GM19438 (cell line): ENCODE data around the gene DBH.

Source experiments
- ATAC-seq: cut with Tn5 transposase; IDR thresholded peaks from one replicate; pipeline ENCODE4 v1.9.1; 2021; ENCODE audit warnings: low read depth; ENCODE audit not compliant: unreplicated experiment

The DBH gene

DNA sequence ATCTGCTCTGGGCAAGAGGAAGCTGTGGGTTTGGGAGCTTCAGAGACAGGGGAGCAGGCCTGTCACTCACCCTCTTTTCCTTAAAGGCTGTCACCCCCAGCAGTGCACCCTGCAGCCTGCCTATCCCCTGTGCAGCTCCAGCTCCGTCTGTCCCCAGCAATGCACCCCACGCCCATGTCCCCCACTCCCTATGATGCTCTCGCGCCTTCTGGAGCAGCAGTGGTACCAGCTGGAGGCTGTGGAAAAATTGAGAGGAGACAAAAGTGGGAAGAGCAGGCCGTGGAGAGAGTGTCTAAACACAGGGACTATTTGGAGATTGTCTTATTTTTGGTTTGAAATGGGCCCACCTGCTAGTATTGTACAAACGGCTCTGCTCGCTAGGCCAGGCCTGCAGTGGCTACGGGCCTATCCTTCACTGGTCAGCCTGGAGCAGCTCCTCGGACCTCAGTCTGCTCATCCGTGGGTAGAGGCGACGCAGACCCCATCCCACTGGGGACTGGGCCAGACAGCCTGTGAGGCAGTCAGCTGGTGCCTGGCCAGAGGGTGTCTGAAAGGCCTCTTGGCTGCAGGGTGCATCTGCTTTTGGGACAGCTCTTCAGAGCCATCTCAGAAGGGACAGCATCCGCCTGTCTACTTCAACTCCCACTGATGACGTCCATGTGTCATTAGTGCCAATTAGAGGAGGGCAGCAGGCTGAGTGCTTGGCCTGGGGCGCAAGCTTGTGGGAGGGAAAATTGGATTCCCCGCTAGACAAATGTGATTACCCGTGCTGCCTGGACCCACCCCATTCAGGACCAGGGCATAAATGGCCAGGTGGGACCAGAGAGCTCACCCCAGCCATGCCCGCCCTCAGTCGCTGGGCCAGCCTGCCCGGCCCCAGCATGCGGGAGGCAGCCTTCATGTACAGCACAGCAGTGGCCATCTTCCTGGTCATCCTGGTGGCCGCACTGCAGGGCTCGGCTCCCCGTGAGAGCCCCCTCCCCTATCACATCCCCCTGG is at the start of gene DBH:
TSS of gene DBH (plus strand) at position 831 of the 999 bp plus-strand sequence. CDS start at position 840, 9 bp downstream.
- no peak for ATAC-seq

DNA sequence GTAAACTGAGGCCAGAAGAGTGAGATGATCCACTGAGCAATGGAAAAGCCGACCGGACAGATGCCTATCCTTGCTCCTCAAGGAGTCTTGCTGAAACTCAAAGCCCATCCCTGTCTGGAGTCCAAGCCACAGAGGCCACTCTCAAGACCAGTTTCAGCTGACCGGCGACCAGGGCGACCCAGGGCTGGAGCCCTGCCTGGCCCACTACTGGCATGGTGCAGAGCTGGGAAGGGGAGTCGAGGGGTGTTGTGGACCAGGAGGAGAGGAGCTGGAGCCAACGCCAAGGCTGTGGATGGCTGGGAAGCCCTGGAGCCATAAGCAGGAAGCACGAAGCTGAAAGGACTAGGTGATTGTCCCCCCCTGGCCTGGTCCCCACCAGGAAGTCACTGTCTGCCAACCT is 49.1 kb upstream of the DBH start:
- ATAC-seq = no peak

DNA sequence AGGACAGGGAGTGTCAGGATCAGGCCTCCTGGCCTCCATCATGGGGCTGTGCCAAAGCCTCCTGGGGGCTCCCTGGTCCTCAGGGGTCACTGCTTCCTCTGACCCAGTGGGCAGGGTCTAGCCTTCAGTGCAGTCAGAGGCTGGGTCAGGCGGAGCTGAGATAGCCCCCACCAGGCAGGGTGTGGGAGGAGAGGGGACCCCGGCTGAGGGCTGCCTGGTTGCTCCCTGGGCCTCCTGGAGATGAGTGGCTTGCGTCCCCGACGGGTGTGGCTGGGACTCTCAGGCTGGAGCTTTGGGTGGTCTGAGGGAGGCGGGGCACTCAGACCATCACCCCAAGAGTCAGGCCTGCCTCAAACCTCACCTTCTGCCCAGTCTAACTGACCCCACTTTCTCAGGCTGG is 48.7 kb upstream of the DBH start:
- no peak for ATAC-seq

DNA sequence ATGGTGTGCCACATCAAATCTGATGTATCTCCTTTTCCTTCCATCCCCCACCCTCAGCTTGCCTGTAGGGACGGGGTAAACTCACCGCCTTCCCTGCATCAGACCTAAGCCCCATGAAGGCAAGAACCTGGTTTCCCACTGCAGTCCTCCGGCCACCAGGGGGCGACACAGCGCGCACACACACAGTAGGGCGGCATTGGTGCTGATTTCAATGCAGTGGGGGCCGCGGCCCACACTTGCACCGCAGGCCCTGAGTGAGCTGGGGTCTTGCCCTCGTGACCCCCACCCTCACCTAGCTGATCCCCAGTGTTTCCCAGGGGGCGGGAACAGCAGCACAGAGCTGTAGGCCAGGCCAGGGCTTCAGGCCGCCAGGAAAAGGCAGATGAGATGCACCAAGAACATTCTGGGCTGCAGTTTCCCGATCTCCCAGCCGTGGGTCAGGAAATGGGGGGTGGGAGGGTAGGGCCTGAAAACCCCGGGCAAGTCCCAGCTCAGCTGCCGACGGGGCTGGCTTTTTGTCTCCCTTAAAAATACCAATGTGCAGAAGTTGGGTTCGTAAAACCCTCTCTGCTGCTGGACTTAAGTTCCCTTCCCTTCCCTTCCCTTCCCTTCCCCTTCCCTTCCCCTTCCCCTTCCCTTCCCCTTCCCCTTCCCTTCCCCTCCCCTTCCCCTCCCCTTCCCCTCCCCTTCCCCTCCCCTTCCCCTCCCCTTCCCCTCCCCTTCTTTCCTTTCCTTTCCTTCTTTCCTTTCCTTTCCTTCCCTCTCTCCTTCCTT is 46.5 kb upstream of the DBH start:
- no peak for ATAC-seq

DNA sequence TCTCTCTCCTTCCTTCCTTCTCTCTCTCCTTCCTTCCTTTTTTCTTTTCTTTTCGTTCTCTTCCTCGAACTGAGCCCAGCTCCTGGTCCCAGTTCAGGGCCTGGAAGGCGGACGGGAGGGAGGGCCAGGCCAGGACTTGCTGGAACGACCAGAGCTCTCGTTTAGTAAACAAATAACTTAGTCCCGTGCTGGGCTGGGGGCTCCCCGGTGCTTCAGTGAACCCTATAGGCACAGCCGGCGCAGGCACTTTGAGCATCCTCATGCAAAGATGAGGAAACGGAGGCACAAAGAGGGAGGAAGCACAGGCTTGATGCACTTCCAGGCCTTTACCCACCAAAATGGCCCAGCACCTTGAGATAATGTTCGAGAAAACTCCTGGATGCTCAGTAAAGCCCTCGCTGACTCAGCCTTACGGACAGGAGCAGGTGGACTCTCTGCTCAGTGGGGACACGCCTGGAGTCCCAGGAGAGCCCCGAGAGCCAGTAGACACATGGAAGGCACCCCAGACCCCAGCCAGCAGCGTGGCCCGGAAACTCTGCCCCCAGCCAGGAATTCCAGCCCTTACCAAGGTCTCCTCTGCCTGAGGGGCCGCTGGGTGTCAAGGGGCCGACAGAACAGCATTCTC is 45.8 kb upstream of the DBH start:
- no peak for ATAC-seq

DNA sequence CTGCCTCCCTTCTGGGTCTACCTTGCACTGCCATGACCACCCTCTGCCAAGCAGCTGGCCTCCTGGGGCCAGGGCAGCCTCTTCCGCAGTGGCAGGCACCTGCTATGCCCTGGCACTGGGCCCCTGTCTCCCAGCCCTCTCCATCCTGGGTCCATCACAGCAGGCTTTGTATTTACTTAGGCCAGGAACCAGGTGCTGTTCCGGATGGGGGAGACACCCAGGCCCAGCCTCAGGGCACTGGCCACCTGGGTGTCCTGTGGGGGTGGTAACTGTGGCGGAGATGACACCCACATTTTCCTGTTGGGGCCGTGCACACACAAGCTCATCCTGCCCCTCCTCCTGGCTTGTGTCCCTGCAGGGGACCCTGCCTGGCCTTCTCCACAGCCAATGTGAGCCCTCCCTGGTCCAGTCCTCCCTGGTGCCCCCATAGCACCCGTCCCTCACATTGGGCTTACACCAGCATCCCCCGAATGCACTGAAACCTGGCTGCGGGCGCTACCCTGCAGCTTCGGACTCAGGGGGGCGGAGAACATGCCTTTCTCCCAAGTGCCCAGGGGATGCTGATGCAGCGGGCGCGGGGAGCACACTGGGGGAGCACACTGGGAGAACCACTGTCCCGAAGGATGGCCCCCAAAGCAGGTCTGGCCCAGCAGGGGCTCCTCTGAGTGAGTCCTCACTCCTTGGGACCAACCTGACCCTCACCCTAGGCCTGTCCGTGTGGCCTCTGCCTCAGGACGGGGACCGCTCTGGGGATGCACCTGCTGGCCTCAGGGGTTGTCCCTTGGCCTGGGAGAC is 44.9 kb upstream of the DBH start:
- no peak for ATAC-seq

DNA sequence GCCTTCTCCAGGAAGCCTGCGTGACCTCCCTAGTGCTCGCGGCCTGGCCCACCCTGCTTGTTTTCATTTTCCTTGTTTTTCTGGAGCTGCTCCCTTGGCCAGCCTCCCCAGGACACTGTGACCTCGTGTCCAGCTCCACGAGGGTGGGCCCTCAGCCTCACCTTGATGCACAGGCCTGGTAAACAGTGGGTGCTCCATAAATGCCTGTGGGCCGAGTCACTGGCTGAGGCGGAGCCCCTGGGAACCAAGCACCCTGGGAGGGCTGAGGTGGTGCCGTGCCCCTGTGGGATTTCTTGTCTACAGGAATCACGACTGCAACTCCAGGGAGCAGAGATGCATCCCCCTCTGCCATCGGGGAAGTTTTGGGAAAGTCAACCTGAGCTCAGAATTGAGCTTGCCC is 44.2 kb upstream of the DBH start:
- ATAC-seq = no peak

DNA sequence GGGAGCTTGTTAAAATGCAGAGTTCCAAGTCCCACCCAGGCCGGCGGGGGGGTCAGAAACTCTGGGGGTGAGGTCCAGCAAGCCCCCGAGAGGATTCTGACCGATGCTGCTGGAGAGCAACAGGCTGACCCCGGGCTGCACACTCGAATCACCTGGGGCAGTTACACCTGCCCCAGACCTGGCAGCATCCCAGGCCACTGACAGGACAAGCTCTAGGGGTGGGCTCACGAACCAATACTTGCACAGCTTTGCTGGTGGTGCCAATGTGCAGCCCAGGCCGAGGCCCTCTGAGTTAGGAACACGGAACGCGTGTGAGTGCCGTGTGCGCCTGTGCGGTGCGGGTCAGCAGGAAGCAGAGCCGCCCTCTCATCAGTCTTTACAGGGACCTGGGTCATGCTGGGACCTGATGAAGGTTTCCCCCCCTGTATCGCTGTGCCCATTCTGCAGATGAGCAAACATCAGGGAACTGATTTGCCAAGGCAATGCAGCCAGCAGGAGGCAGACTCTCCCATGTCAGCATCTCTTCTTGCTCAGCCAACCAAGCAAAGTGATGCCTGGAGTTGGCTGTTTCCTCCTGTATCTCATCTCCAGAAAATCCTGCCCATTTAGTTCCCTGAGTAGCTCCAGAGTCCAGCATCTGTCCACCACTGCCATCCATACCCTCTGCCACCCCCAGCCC is 43.3 kb upstream of the DBH start:
- no peak for ATAC-seq

DNA sequence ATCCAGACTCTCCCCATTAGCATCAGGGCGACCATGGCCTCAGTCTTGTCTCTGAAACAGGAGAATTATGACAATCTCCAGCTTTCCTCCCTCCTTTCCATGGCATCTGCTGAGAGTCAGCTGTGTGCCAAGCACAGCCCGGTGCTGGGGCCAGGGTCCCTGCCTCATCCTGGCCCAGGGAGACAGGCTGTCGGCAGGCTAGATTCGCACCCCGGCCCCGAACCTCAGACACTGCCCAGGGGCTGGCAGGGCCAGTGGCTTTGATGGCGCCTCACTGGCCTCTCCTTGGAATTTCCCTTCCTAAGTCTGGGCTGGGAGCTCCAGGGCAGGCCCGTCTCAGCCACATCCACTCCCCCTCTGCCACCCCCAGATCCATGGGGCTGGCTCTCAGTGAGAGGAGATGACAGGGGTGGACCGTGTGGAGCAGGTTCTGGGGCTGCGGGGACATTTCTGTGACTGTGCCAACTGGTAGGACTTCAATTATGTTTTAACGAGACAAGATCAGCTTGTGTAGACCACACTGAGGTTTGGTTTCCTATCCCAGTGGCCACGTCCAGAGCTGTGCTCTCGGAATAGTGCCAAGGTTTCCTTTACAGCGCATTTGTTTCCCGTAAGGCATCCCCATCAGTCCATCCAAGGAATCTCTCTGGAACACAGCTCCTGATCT is 42.4 kb upstream of the DBH start:
- ATAC-seq = no peak

DNA sequence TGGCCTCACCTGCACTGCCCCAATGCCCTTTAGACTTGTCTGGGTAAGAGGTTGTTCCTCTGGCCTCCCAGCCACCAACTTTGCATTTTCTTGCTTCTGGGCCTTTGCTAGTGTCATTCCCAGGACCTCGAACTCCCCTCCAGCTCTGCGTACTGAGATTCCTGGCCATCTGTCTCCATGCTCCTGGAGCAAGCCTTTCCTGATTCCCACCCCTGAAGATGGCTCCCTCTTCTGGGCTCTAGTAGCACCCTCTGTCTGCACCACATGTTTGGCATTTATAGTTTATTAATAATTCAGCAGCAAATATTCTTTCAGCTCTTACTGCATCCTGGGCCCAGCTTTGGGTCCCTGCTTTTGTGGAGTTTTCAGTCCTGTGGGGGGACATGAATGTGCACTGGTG is 41.9 kb upstream of the DBH start:
- ATAC-seq = no peak

DNA sequence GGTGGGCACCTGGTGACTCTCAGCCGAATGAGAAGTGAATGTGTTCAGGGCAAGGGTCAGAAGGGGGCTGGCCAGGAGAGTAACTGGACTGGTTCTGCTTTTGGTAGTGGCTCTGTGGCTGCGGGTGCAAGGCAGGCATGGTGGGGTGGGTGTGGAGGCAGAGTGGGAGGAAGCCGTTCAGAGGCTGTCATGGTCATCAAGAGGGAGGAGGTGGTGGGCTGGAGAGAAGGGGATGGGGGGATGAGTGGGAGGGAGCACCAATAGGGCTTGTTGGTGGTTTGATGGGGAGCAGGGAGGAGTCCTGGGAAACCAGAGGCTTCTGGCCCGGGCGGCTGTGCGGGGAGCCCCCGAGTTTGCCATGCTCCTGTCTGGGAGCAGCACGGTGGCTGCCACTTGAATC is 40.3 kb upstream of the DBH start:
- ATAC-seq = no peak

DNA sequence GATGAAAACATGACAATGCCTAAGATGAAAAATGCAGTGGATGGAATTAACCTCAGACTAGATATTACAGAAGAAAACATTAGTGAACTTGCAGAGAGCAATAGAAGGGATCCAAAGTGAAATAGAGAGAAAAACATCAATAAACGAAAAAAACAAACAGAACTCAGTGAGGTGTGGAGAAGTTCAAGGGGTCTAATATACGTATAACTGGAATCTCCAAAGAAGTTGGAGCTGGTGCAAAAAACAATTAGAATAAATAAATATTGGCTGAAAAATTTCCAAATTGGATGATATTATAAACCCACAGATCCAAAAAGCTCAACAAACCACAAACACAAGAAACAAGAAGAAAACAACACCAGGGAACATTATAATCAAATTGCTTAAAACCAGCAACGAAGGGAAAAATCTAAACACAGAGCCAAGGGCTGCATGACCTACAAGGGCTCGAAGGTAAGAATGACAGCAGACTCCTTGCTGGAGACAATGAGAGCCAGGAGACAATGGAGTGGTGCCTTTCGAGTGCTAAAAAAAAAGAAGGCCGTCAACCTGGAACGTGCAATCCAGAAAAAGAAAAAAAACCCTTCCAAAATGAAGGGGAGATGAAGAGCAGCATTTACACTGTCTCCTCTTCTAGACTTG is 38.7 kb upstream of the DBH start:
- ATAC-seq = no peak

DNA sequence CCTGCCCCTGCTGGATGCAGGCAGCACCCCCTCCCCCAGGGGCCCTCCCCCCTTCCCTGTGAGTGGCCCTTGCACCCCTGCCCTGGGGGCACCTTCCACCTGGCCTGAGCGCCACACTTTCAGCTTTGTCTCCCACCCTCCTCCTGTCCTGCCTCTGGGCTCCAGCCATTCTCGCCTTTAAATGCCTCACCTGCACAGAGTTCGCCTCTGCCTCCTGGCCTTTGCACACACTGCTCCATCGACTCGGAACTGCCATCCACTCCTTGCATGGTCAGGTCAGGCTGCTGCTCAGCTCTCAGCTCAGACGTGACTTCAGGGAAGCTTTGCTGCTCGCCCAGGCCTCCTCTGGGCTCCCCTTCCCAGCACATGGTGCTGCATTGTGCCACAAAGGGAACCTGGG is 37.2 kb upstream of the DBH start:
- no peak for ATAC-seq

DNA sequence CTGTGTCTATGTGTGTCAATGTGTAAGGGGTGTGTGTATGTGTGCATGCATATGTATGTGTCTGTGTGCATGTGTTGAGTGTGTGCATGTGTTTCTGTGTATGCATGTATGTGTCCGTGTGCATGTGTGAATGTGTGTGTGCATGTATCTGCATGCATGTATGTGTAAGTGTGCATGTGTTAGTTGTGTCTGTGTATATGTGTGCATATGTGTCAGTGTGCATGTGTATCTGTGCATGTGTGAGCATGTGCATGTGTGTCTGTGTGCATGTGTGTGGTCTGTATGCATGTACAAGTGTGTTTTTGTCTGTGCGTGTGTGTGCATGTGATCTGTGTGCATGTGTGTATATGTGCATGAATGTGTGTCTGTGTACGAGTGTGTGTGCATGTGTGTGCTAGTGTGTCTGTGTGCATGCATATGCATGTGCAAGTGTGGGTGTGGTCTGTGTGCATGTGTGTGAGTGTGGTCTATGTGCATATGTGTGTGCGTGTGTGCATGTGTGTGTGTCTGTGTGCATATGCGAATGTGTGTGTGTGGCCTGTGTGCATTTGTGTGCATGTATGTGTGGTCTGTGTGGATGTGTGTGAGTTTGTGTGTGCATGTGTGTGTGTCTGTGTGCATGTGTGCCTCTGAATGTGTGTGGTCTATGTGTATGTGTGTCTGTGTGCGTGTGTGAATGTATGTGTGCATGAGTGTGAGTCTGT is 36.5 kb upstream of the DBH start:
- ATAC-seq = no peak

DNA sequence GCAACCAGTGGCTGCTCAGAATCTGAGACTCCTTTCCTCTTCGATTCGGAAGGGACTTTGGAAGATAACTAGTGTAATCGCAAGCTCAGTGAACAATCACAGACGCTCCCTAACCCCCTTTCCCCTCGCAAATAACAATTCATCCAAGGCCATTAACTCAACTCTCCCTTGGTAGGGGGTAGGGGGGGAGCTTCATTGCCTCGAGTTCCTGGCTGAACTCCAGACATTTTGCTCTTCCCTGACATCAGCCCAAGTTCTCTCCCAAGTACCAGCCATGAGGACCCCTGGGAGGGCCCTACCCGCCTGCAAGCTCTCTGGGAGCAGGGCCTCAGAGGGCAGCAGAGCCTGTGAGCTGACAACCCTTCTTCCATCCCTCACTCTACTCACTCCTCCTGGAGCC is 35.4 kb upstream of the DBH start:
- ATAC-seq = no peak

DNA sequence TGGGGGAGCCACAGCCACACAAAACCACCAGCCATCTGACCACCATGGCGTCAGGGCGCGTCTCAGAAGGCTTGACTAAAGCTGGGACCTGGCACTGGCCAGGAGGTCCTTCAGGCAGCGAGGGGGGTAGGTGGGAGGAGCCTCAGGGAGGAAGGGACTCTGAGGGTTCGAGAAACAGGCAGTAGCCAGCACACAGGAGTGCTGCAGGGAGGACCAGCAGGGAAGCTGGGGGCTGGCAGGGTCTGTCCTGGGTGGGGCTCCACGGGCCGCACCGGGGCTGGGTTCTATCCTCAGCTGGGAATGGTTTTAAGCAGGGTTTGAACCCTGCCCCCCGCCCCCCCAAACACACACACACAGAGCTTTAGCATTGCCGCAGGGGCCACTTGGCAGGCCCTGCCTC is 34.4 kb upstream of the DBH start:
- no peak for ATAC-seq

DNA sequence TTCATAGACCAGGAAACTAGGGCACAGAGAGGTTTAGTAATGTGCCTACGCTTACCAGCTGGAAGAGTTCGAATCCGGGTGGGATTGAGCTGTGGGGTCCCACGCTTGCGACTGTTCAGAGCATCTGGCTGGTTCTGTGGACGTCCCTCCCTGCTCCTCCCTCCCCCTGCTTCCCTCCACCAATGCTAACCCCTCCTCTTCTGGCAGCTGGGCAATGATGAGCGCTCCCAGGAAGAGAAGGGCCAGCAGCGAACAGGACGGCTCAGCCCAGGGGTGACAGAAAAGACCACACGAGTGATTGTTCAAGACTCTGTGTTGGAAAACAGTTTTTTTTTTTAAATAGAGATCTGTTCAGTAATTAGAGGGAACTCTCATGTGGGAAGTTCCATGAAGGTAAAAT is 33.9 kb upstream of the DBH start:
- ATAC-seq = no peak
